NCI-H1694 treated with DMSO at 0.1 percent for 48 hours (cell line): ENCODE data around the gene KRTAP7-1.
A peak's percentile ranks its signal among the peaks of the same experiment; 100 is the strongest.

ENCODE experiments used
- DNase-seq: peaks from one replicate; lab custom pipeline; 2025; lab: John Stamatoyannopoulos, UW

Gene KRTAP7-1

DNA sequence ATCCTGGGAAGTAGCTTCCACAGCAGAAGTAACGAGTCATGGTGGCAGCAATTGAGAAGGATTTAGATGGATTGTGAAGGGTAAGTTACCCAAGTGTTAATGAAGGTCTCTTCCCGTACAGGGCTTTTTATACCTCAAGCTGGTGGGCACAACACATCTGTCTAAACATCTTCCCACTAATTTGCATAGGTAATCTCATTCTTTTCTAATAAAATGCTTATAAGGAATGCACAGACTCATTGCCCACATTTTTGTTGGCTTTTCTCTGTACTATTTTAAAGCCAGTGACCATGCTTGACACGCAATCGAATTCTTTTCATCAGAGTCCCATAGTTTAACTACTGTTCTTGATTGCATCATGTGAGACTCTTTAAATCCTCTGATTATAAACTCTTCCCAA is at the start of gene KRTAP7-1:
Gene KRTAP7-1 (minus strand): TSS at position 101 of the 400 bp plus-strand sequence. CDS start 61 bp downstream, at position 40.
- DNase-seq, result no peak

- DNase-seq, result no peak
Observed at GRCh38 chr21:30874526-30874925, 45.0 kb upstream of the KRTAP7-1 start.

DNA sequence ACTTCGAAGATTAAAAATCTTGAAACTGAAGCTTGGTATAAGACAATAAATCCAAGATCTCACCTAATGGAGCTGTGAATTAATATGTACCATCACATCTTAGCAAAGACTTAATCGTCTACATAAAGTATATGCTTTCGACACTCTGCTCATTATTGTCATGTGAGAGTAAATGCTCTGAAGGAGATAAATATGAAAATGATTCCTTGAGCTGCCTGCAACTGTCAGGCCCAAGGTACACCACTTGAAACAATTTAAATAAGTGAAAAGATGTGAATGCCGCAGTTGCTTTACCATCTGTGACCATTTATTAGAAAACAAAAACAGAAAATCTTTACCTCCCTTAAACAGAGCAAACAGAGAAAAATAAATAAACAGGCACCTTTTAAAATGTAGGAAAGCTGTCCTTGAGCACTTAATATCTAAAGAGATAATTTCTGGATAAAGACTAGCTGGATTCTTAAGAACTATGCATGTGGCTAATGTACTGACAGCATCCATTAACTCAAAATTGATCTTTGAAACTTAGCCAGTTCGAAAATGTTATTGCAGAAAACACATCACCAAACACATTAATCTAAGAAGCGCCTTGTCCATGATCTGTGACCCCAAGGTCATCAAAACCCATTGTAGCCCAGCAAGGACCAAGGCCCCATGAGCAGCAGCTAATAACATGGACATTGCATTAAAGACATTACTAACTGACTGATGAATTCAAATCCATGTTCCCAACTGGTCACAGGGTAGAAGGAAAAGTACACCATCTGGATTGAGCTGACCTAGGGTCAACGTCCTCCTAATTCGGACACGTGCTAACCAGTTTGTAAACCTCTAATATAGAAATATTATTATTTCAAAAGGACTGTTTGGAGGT is 18.3 kb upstream of the KRTAP7-1 start:
- no peak for DNase-seq

DNA sequence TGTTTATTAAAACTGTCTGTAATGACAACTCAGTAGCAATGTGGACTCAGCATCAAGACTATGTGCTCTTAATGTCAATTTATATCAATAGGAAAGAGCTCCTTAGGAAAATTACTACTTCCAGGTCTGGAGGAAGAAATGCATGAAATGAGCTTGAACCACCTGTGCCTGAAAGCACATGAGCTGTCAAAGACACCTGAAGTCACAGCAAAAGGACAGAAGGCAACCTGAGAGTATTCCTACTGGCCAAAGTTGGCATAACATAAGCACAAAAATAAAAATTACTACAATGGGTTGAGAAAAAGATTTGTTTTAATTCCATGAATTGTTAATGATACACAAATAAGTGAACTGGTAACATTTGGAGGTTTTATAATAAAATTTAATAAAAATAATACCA is 13.4 kb upstream of the KRTAP7-1 start:
- no peak for DNase-seq

DNA sequence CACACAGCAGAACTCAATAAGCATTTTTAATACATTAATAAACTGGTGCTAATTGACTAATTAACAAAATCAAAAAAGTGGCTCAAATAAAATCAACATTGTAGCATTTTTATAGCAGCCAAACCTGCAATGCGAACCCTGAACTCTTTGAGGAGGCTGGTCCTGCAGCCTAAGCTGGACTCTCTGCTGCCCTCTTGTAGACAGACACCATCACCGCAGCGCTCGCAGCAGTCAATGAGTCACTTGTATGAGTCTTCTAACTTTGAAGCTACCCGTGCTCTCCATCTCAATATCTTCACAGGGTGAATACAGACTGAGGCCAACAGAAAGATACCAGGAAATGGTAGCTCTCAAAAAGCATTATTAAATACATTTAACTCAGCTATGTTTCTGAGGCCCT is 9.7 kb upstream of the KRTAP7-1 start:
- DNase-seq, result peak; percentile 6

DNA sequence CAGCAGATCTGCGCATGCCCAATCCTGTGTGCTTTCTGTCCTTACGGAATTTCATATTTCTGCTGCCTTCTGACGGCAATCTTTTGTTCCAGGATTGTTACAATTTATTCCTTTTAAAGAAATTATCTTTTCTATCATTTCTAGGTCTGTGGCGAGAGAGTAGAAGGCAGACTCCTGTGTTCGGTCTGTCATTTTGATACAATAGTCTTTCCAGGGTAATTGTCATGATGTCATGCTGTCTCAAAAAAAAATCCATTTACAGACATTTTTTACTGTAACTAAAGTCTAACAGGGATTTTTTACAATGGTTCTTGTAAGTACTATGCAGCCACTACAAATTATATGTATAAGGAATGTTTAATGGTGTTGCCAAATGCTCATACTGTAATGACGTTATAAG is 9.0 kb upstream of the KRTAP7-1 start:
- no peak for DNase-seq

DNA sequence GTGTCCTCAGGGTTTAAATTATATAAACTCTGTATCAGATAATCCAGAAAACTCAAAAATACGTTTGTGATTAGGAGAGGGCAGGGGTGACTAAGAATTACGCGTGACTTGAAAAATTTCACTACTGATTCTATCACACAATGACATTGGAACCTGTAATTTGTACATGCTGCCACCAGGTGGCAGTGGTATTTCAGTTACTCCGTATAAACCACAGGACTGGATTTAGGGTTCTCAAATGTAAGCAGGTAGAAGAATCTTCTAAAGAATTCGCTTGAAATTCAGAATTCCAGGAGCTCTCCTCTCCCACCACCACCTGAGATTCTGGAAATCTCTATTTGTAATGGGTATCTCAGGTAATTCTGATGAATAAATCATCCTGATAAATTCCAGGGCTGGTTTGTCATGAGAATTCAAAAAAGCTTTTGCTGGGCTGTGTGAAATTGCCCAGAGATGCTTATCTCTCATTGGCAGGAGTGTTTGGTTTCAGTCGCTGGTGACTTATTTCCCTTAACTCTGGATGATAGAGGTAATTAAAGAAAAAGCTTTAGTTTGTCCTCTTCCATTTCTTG is 1.7 kb upstream of the KRTAP7-1 start:
- DNase-seq, result peak; percentile 19

- no peak for DNase-seq
Observed at GRCh38 chr21:30818837-30819610, 10.5 kb downstream of the KRTAP7-1 start.

GRCh38 chr21:30813174-30813573 is 16.4 kb downstream of the KRTAP7-1 start, which contains the start of gene KRTAP8-1:
Gene KRTAP8-1 (minus strand): TSS chr21:30813274. CDS start chr21:30813220, 54 bp downstream.
- no peak for DNase-seq

- DNase-seq, result no peak
Observed at GRCh38 chr21:30800605-30801004, 29.0 kb downstream of the KRTAP7-1 start.

DNA sequence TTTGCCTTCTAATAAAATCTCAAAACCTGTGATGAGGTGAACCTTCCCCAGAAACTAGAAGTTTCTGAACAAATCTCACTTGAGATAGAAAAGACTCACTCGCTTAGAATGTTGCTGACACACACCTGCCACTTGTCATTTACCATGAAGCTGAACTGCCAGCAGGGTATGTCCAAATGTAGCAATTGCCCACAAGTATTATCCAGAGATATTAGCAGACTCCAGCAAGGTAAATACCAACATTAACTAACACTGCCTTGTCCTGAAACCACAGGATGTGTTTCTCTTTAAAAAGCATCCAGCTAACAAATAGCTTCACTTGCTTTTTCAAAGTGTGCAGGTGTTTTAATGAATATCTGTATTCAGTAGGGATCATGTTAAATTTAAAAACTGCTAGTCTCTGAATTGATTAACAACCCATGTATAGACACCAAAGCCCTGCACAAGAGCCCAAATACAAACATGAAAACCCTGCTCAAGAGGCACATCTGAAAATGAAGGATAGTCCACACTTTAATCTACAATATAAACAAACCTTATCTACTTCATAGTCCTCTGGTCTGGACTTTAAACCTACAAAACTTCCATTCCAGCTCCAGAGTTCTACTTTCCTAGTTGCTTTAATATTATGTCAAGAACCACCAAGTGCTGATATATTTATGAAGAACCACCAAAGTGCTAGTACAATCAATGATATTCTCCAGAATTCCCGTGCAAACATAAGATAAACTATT is 35.8 kb downstream of the KRTAP7-1 start:
- no peak for DNase-seq

- no peak for DNase-seq
Observed at GRCh38 chr21:30779249-30779648, 50.3 kb downstream of the KRTAP7-1 start.
